22Rv1 (cell line): ENCODE data around the gene ZSCAN30.

ENCODE experiments used
- CTCF ChIP-seq: fragments of 450-650 bp; IDR thresholded peaks from 2 replicates; pipeline ENCODE4 v1.5.1; 2017; ENCODE audit warnings: mild to moderate bottlenecking
- ZFX ChIP-seq: fragments of 450-650 bp; IDR thresholded peaks from 2 replicates; pipeline ENCODE4 v1.6.1; 2017; ENCODE audit warnings: antibody characterized with exemption, borderline replicate concordance

- TF ChIP-seq CTCF (no peak), ZFX (no peak)
These were observed 44.8 kb upstream of the ZSCAN30 start for GRCh38 chr18:35334821-35335220.
